Measurements from ENCODE around the gene PPP2R5C. TPM values are rescaled to one million over a fixed set of nuclear protein-coding genes. Genes with fewer than 3 reads are reported as not detected.

Gene PPP2R5C
- total RNA-seq, 1 experiment from 2014 or later = 93.0 TPM

DNA sequence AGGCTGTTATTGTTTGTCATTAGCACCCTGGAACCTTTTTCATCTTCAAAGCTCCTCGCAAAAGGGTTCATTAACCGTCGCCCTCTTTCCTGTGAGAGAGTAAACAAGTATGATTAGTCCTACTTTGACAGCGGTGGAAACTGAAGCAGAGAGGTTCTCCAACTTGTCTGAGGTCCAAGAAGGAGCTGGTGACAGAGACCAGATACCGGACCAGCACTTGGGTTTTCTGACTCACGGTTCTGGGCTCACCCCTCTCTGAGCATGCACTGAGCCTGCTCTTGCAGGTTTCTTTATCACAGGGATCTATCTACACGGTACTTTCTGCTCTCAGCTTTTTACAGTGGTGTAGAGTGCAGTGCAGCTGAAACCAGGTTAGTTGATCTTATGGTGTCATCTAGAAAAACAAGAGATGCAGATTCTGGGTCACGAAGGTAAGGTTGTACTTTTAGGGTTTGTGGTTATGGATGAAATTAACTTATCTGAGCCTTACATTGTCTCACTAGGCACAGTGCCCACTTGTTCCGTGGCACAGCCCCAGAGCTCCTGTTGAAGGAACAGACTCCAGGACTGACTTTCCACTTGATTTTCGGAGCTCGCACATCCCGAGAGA is 62.1 kb downstream of the PPP2R5C start:
- H3K27ac ChIP-seq (ENCODE audit: insufficient read length, low read depth, low read length) = no peak overlapping the region
- no peak overlapping the region for H2AK5ac ChIP-seq (ENCODE audit: insufficient read length, low read length)
- DNase-seq = no peak
- H4K5ac ChIP-seq (ENCODE audit: insufficient read length, low read depth, low read length) = no peak overlapping the region
- no peak overlapping the region for H2BK15ac ChIP-seq (ENCODE audit: low read depth, low read length)
- H3K4me1 ChIP-seq (ENCODE audit: insufficient read depth, low read length) = no peaks in the 10 kb centered on the region
- H3K79me1 ChIP-seq (ENCODE audit: insufficient read depth, low read depth, low read length, poor library complexity, severe bottlenecking) = peaks cover 7% of the 10 kb centered on the region
- TF ChIP-seq, protein P1, sequence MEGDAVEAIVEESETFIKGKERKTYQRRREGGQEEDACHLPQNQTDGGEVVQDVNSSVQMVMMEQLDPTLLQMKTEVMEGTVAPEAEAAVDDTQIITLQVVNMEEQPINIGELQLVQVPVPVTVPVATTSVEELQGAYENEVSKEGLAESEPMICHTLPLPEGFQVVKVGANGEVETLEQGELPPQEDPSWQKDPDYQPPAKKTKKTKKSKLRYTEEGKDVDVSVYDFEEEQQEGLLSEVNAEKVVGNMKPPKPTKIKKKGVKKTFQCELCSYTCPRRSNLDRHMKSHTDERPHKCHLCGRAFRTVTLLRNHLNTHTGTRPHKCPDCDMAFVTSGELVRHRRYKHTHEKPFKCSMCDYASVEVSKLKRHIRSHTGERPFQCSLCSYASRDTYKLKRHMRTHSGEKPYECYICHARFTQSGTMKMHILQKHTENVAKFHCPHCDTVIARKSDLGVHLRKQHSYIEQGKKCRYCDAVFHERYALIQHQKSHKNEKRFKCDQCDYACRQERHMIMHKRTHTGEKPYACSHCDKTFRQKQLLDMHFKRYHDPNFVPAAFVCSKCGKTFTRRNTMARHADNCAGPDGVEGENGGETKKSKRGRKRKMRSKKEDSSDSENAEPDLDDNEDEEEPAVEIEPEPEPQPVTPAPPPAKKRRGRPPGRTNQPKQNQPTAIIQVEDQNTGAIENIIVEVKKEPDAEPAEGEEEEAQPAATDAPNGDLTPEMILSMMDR (conservative IDR thresholded peaks at IDR 0.05) = no peak
- no peaks in the 10 kb centered on the region for H3K27me3 ChIP-seq (ENCODE audit: insufficient read depth, low read length)
- H3K4me3 Mint-ChIP-seq = no peak overlapping the region
- no peak overlapping the region for H3K18ac ChIP-seq (ENCODE audit: insufficient read length, low read depth, low read length)
- H2BK12ac ChIP-seq (ENCODE audit: insufficient read length, low read depth, low read length) = no peak overlapping the region
- no peak overlapping the region for H2BK5ac ChIP-seq (ENCODE audit: insufficient read length, low read length)
- H3K9ac ChIP-seq (ENCODE audit: extremely low read depth, insufficient read length, low read length) = no peak overlapping the region
- no peak overlapping the region for H3T11ph ChIP-seq (ENCODE audit: low read length)
- H4K91ac ChIP-seq (ENCODE audit: insufficient read length, low read depth, low read length) = no peak overlapping the region
- no peak overlapping the region for H3K23ac ChIP-seq (ENCODE audit: insufficient read length, low read depth, low read length)
- H2BK20ac ChIP-seq (ENCODE audit: low read depth, low read length, poor library complexity, severe bottlenecking) = no peak overlapping the region
- H4K20me1 ChIP-seq (ENCODE audit: control insufficient read depth, insufficient read depth, insufficient read length) = no peaks in the 10 kb centered on the region
- H2AFZ ChIP-seq (ENCODE audit: low read length) = no peak overlapping the region
- no peak overlapping the region for H3K14ac ChIP-seq (ENCODE audit: insufficient read depth, low read length)
- H4K8ac ChIP-seq (replicated peaks; ENCODE audit: insufficient read length, low read depth, low read length) = no peak overlapping the region
- no peak overlapping the region for H3K4me2 ChIP-seq (ENCODE audit: insufficient read depth, insufficient read length, low read length)
- H2BK120ac ChIP-seq (ENCODE audit: low read depth, low read length, poor library complexity, severe bottlenecking) = no peak overlapping the region
- H3K9me3 Mint-ChIP-seq = peaks cover 0 to 3% of the 10 kb centered on the region in 2 experiments; a peak in 1 of 5 replicates
- H3K4me1 Mint-ChIP-seq = no peaks in the 10 kb centered on the region
- H3K23me2 ChIP-seq (ENCODE audit: insufficient read length, low read depth, low read length, poor library complexity, severe bottlenecking) = no peaks in the 10 kb centered on the region
- peaks cover 4% of the 10 kb centered on the region; the same call in 1 of the 2 replicates for H3K79me2 ChIP-seq (ENCODE audit: insufficient read depth, low read length)
- WGBS (ENCODE audit: extremely low coverage, insufficient read length, low lambda C conversion rate) = no CpG with 5 or more reads among the region's 12 CpGs
- no peak overlapping the region for H3K4ac ChIP-seq (ENCODE audit: low read depth, low read length)
- H3K27ac Mint-ChIP-seq = no peak overlapping the region
- H3K9me3 ChIP-seq (ENCODE audit: control insufficient read depth, low read depth, low read length) = no peaks in the 10 kb centered on the region
- H3K36me3 Mint-ChIP-seq (ENCODE audit: insufficient read depth in 1 of 3, low read depth in 3 of 3) = peaks cover 10 to 19% (median 14%) of the 10 kb centered on the region in 3 experiments; a peak in 5 of 7 replicates
- no peaks in the 10 kb centered on the region for H3K27me3 Mint-ChIP-seq (ENCODE audit: low read depth)
- no peak overlapping the region for H3K56ac ChIP-seq (ENCODE audit: insufficient read length, low read depth, low read length)
